RCC 7860 (cell line): ENCODE data around the gene NXPH2.
"Not testable (repeated sequence)": the region's sequence is repeated elsewhere in the genome, so short reads cannot be mapped to it uniquely, and the experiment has no call there.

ENCODE experiments used
- DNase-seq: peaks from one replicate; pipeline ENCODE4 v3.0.0-alpha.2; 2015; ENCODE audit warnings: low spot score
- FAIRE-seq: peaks from 2 replicates; lab custom pipeline; 2012; peaks lifted over from hg19 to GRCh38; lab: Jason Lieb, UNC

Gene NXPH2

DNA sequence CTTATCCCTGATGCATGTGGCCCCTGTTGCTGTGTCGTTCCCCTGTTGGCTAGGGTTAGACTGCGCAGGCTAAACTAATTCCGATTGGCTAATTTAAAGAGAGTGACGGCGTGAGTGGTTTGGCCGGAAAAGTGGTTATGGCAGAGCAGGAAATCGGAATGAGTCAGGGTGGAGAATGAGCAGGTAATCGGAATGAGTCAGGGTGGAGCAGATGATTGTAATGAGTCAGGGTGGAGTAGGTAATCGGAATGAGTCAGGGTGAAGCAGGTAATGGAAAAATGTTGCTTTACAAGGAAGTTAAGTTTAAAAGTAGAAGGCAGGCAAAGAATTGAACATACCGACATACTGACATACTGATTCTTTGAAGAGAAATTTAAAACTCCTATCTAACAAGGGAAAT lies 135.4 kb downstream of the NXPH2 start:
- FAIRE-seq = not testable (repeated sequence)
- DNase-seq = peak; percentile 60

DNA sequence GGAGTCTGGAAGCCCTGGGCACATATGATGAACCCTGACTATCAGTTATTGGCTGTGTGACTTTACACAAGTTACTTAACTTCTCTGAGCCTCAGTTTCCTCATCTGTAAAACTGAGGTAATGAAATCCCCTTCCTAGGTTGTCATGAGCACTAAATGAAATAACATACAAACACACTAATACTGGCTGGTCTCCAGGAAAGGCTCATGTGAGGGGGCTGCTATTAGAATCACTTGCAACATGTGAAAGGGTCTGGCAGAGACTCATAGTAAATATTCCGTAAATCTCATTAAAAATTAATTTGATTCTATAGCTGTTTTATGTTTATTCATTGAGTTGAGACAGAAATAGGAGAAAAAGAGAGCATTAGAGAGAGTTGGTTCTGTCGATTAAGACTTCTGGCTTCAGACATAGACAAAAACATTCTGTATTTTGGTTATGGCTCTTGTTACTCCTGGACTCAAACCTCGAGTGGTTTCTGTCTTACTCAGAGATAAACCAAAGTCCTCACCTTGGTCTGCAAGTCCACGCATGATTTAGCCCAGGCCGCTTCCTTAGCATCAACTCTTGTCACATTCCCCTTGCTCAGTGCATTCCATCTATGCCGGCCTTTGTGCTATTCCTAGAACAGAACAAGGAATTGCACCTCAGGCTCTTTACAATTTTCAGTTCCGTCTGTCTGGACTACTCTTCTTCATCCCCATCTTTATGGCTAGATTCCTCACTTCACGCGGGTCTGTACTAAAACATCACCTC lies 139.1 kb downstream of the NXPH2 start:
- FAIRE-seq (no peak), DNase-seq (no peak)

DNA sequence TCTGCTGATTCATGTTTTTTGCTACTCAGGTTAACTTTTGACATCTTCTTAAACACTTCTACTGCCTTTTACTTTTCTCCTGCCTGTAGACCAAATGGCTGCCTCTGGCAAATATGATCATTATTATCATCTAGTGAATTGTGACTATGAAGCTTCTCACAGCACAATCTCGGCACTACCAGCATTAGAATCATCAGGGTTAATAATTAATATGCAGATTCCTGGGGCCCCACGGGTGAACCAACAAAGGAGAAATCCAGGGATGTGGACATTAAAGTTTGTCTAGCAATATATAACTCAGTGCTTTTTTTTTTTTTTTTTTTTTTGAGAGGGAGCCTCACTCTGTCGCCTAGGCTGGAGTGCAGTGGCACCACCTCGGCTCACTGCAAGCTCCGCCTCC lies 142.5 kb downstream of the NXPH2 start:
- FAIRE-seq (no peak), DNase-seq (no peak)

DNA sequence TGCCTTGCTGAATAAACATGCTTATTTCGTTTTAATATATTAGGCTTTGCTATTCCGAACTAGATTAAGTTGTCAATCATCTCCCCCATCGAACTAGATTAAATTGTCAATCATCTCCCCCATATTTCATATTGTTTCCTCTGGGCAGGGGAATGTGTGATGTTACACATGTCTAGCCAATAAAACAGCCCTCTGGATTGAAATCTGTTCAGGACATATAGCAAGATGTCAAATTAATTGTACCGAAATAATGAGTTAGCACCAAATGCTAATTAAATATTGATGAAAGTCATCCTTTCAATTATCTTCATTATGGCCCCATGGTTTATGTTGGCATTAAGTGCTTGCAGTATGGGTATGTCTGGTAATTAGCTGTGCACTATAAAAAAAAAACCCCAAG lies 143.1 kb downstream of the NXPH2 start:
- FAIRE-seq (no peak), DNase-seq (no peak)

DNA sequence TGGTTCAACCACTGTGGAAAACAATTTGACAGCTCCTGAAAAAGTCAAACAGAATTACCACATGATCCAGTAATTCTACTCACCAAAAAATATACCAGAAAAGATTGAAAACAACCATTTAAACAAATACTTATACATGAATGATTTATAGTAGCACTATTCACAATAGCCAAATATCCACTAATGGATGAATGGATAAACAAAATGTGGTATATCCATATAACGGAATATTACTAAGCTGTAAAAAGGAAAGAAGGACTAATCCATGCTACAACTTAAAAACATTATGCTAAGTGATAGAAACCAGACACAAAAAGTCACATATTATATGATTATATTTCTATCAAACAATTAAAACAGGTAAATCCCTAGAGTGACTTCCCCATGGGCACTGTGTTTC lies 147.1 kb downstream of the NXPH2 start:
- DNase-seq = no peak
- FAIRE-seq = no peak

DNA sequence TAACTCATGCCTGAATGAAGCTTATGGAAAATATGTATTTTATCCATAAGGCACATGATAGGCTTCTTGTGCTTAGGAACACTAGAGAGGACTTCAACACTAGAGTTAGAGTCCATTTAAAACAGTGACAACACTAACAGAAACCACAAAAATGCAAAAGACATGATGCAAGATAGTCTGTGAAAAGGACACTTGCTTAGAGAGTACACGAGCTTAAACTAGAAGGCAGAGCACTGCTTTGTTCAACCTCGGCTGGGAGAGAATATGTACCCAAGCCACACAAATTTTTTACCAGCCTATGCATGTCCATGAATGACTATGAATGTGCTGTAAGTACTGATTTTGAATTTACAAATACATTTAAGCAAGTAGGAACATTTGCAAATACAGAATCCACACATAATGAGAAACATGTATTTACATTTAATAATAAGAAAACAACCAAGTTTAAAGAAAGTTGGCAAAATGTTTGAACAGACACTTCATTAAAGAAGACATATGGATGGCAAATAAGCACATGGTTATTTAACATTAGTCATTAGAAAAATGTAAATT lies 148.0 kb downstream of the NXPH2 start:
- FAIRE-seq (peak; percentile 48), DNase-seq (peak; percentile 50)

DNA sequence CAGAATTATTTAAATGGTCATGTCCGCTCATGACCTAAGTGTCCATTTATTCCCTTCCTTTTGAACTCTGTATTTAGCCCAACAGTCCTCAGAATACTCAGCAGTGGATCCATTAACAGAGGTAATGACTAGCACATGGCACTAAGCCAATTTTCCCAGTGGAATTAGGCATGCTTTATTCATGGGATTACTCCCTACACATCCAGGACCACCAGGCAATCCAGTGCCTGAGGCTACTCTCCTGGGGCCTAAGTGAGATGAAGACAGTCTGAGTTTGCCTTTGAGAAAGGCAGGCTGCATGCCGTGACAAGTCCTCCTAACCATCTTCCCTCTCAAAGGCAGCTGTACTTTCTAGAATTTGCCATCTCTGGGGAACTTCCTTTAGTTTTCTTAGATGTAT lies 150.0 kb downstream of the NXPH2 start:
- FAIRE-seq (no peak), DNase-seq (no peak)

DNA sequence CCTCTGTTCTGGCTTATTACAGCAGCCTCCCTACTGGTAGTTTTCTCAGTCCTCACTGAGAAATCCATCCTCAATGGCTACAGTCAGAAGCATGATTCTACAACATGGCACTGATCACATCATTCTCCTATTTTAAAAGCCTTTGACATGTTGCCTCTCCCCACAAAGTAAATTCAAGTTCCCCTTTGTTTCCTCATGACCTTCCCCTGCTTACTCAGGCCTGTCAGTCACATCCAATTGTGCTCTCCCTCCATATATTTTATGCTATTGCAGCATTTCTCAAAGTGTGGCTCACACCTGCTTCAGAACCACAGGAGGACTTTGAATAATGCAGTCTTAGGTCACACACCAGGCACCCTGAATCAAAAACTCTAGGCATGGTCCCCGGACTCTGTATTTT lies 154.0 kb downstream of the NXPH2 start:
- FAIRE-seq (no peak), DNase-seq (no peak)

DNA sequence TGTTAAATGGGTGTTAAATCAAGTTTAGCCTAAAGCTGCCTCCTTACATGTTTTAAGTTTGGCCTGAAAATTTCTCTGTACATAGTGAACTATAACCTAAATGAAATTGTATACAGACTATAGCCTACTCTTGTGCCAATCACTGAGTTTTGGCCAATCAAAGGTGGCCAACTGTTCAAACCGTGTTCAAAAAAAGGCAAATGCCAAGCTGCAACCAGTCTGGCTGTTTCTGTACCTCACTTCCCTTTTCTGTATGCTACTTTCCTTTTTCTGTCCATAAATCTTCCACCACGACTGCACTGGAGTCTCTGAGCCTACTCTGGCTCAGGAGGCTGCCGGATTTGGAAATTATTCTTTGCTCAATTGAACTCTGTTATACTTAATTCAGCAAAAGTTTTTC lies 157.6 kb downstream of the NXPH2 start:
- no peak for FAIRE-seq
- no peak for DNase-seq

DNA sequence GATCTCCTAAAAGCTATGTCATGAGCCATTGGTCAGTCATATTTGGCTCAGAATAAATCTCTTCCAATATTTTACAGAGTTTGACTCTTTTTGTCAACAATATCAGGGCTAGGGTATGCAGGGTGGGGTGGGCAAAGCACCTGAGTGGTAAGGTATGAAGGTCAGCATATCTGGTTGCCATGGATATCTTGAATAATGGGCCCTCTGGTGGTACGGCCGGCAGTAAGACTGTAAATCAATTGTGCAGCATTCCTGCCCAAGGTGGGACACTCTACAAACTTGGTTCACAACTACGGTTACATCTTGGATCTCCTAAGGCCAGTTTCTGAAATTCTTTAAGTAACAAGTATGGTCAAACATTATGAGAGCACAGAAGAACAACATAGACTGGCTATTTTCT lies 159.1 kb downstream of the NXPH2 start:
- FAIRE-seq (no peak), DNase-seq (no peak)

DNA sequence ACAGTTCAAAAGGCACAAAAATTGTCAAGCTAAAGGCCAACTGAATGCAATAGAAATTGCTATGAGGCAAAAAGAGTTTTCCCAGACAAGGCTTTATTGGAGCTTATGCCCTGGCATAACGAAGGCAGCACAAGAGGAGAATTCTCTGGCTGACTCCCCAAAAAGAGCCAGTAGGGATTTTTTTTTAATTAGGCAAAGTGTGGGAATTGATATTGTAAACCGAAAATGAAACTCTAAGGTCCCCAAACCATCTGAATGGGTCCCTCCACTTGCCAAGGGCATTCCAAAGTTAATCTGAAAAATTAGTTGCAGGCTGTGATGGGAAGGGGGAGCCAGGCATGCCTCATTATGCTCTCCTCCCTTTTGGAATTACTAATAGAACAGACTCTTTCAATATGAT lies 159.8 kb downstream of the NXPH2 start:
- DNase-seq (no peak), FAIRE-seq (no peak)
